ENCODE measurements around the gene KBTBD4. TPM values are rescaled to one million over a fixed set of nuclear protein-coding genes. Genes with fewer than 3 reads are reported as not detected.

The KBTBD4 gene
- total and polyA plus RNA-seq, 2 of the 13 experiments (the other 11 are each of a cell fraction or from before 2014, with no cell fraction given): 8.5 to 12.8 TPM

GRCh38 chr11:47578524-47579494 is at the start of gene KBTBD4, which contains the start of gene NDUFS3 (continued):
- TF ChIP-seq HNF1A (IDR thresholded peaks at IDR 0.05; ENCODE audit: low read depth) (no peak; the same call in 1 of the 2 replicates), HNF1A (CRISPR knock-in tag; IDR thresholded peaks at IDR 0.05; ENCODE audit: borderline replicate concordance) (peak; percentile 79), BRCA1 (CRISPR knock-in tag; IDR thresholded peaks at IDR 0.05) (no peak), ZBTB1 (CRISPR knock-in tag; IDR thresholded peaks at IDR 0.05; ENCODE audit: borderline replicate concordance) (peak; percentile 72; the same call in 1 of the 2 replicates), FOXO4 (CRISPR knock-in tag; conservative IDR thresholded peaks at IDR 0.05) (peak; percentile 79; the same call in 1 of the 2 replicates), ARNTL (CRISPR knock-in tag; IDR thresholded peaks at IDR 0.05) (peak; percentile 79; the same call in 1 of the 2 replicates), ELF3 (CRISPR knock-in tag; IDR thresholded peaks at IDR 0.05) (peak; percentile 88), HIC2 (CRISPR knock-in tag; IDR thresholded peaks at IDR 0.05; ENCODE audit: low read depth) (peak; percentile 67), ZNF660 (CRISPR knock-in tag; IDR thresholded peaks at IDR 0.05; ENCODE audit: borderline replicate concordance, low read depth) (no peak), RARG (CRISPR knock-in tag; IDR thresholded peaks at IDR 0.05; ENCODE audit: low read depth) (peak; percentile 93; the same call in 1 of the 2 replicates), ZNF362 (CRISPR knock-in tag; IDR thresholded peaks at IDR 0.05; ENCODE audit: borderline replicate concordance) (peak; percentile 60), REST (IDR thresholded peaks at IDR 0.05; ENCODE audit: borderline replicate concordance in 1 of 2, low read depth in 1 of 2, low read length in 2 of 2) (peak in 1 of 2 experiments; percentile 71; a peak in 1 of 4 replicates), SOX13 (IDR thresholded peaks at IDR 0.05) (no peak), SOX13 (CRISPR knock-in tag; conservative IDR thresholded peaks at IDR 0.05 in 1 of 2, IDR thresholded peaks at IDR 0.05 in 1 of 2) (peak in 1 of 2 experiments; percentile 55; a peak in 2 of 4 replicates)
